ENCODE measurements around the gene ASTN2. TPM values are rescaled to one million over a fixed set of nuclear protein-coding genes. Genes with fewer than 3 reads are reported as not detected.

The ASTN2 gene
- total and polyA plus RNA-seq, 9 of the 15 experiments (the other 6 are each of a cell fraction or from before 2014, with no cell fraction given): 0.56 to 3.5 (median 1.9) TPM

GRCh38 chr9:116910201-116910600 is 504.7 kb downstream of the ASTN2 start (continued):
- TF ChIP-seq PRDM10 (IDR thresholded peaks at IDR 0.05; ENCODE audit: partially characterized antibody): no peak
- TF ChIP-seq SMAD1 (IDR thresholded peaks at IDR 0.05; ENCODE audit: low read depth, low read length, partially characterized antibody): no peak

GRCh38 chr9:116907989-116908388 is 506.9 kb downstream of the ASTN2 start:
- Histone ChIP-seq H2AFZ (ENCODE audit: low read depth, low read length) (no peak overlapping the region), H3K4me1 (replicated peaks in 1 of 2; ENCODE audit: control insufficient read depth in 2 of 2, insufficient read depth in 2 of 2, low read length in 2 of 2) (no peaks in the 10 kb centered on the region), H3K79me2 (ENCODE audit: control insufficient read depth, insufficient read depth, low read length) (no peaks in the 10 kb centered on the region), H3K27me3 (ENCODE audit: control insufficient read depth in 2 of 2, insufficient read depth in 2 of 2, low read length in 2 of 2) (no peaks in the 10 kb centered on the region), H3K4me2 (ENCODE audit: insufficient read depth, low read length) (no peak overlapping the region), H4K20me1 (replicated peaks; ENCODE audit: control insufficient read depth, insufficient read depth, low read length) (no peaks in the 10 kb centered on the region), H3K4me3 (no peak overlapping the region), H3K9me1 (ENCODE audit: control insufficient read depth, insufficient read depth, low read length) (no peaks in the 10 kb centered on the region), H3K27ac (ENCODE audit: extremely low read depth, low read depth, low read length) (no peak overlapping the region), H3K9me3 (replicated peaks; ENCODE audit: control insufficient read depth, insufficient read depth, low read depth, low read length) (no peaks in the 10 kb centered on the region), H3K9ac (ENCODE audit: insufficient read depth in 1 of 2, low read depth in 2 of 2, low read length in 2 of 2) (no peak overlapping the region), H3K36me3 (ENCODE audit: control insufficient read depth, insufficient read depth, low read length) (no peaks in the 10 kb centered on the region)
- POLR2A ChIA-PET: no interaction called here
- CTCF ChIA-PET (ENCODE audit: low intra/inter-chr PET ratio): no interaction called here
- intact Hi-C loops (cut with micrococcal nuclease): no loop called here
- 0% methylated on average over 3 of the region's 3 CpGs for WGBS (ENCODE audit: insufficient coverage, low coverage, missing lambda C conversion rate)
- no TSS peak for BruUV-seq (replicated peaks)
- in situ Hi-C loops (cut with MboI): no loop called here
- FAIRE-seq: no peak
- ATAC-seq: no peak
- no peak for DNase-seq (ENCODE audit: extremely low read depth in 1 of 4, low spot score in 3 of 4)
- TF ChIP-seq GABPA (tag; conservative IDR thresholded peaks at IDR 0.05; ENCODE audit: low read depth) (no peak), ZBTB17 (CRISPR knock-in tag; IDR thresholded peaks at IDR 0.05) (no peak), ZNF655 (CRISPR knock-in tag; IDR thresholded peaks at IDR 0.05) (no peak), GTF2F1 (IDR thresholded peaks at IDR 0.05; ENCODE audit: low read depth, low read length) (no peak), ARID3A (IDR thresholded peaks at IDR 0.05; ENCODE audit: borderline replicate concordance, low read depth, low read length) (no peak), HOXB6 (CRISPR knock-in tag; IDR thresholded peaks at IDR 0.05; ENCODE audit: borderline replicate concordance) (no peak), CEBPZ (IDR thresholded peaks at IDR 0.05; ENCODE audit: borderline replicate concordance, low read depth, low read length) (no peak), ZNF778 (CRISPR knock-in tag; IDR thresholded peaks at IDR 0.05) (no peak), ZNF274 (IDR thresholded peaks at IDR 0.05; ENCODE audit: borderline replicate concordance, low read depth, low read length) (no peak)

Data from K562 (cell line).